ENCODE results near the gene EPHX1.

Gene EPHX1

GRCh38 chr1:225861834-225862580 is 52.1 kb downstream of the EPHX1 start:
- DNase-seq (ENCODE audit: low spot score) = no peak

GRCh38 chr1:225862581-225862950 is 52.6 kb downstream of the EPHX1 start:
- DNase-seq (ENCODE audit: low spot score) = no peak

DNA sequence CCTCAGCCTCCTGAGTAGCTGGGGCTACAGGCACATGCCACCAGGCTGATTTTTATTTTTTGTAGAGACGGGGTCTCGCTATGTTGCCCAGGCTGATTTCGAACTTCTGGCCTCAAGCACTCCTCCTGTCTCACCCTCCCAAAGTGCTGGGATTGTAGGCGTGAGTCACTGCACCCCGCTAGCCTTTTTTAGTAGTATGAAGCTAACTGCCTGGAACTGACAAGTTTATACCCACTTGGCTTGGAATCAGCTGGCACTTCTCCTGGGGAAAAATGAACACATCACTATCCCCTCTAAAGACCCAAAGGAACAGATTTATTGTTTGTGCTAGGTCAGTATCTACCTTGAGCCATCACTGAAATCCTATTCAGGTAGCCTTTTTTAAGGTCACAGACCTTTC is 53.2 kb downstream of the EPHX1 start:
- no peak for DNase-seq (ENCODE audit: low spot score)

GRCh38 chr1:225865514-225865913 is 55.6 kb downstream of the EPHX1 start:
- no peak for DNase-seq (ENCODE audit: low spot score)

GRCh38 chr1:225866061-225866837 is 56.3 kb downstream of the EPHX1 start:
- peak; percentile 68 for DNase-seq (ENCODE audit: low spot score)

GRCh38 chr1:225866981-225867380 is 57.1 kb downstream of the EPHX1 start:
- no peak for DNase-seq (ENCODE audit: low spot score)

DNA sequence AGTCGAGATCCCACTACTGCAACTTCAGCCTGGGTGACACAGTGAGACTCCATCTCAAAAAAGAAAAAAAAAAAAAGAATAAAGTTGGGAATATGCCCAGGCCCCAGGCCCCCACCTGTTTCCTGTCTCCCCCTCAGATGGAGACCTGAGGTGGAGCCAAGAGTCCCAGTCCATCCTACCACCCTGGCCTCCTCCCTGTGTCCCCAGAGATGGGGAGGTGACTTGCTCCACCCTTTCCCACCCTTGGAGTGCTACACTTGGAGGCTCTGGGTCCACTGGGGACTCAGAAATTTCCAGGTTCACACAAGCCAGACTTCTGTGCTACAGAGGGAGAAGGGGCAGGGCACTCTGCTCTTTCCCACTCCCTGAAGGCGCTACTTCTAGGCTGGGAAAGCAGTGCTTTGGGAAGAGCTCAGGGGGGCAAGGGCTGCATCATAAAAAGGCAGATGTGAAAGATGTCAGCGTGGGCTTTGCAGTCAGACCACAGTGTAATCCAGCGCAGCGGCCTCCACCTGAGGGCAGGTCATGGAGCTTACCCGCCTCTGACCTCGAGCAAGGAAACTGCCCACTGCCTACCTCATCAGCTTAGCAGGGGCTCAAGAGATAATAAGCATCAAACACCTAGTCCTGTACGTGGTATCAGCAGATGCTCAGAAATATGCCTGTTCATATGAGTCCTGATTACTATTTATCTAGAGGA is 58.9 kb downstream of the EPHX1 start:
- DNase-seq (ENCODE audit: low spot score) = no peak

- DNase-seq (ENCODE audit: low spot score) = no peak
Measured at GRCh38 chr1:225870911-225871310, 61.0 kb downstream of the EPHX1 start.

DNA sequence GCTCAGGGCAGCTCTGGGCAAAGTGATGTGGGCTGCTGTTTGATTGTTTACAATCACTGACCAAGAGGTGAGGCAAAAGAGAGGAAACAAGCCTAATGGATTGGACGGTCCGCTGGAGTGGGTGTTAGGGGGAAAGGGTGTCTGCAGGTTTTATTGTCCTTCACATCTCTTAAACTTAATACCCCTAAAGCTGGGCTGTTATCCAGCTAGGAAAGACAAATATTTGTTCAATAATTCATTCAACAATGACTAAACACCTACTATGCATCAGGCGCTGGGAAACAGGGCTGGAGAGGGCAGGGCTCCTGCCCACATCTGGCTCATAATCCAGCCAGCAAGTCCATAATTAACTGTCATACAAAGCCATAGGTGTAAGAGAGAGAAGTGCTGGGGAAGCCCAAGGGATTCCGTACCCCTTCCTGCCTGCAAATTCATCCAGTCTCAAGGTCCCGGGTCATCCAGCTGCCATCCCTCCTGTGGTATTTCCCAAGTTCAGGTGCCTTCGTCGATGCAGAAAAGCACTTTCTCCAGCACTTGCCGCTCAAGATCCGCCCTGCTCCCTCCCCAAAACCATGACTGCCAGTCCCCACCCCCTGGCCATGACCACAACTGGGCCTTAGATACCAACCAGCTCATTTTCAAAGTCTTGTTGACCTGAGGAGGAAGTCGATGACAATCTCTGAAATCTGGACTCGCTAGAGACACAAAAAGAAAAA is 61.6 kb downstream of the EPHX1 start:
- no peak for DNase-seq (ENCODE audit: low spot score)

- DNase-seq (ENCODE audit: low spot score) = no peak
Measured at GRCh38 chr1:225872075-225872430, 62.1 kb downstream of the EPHX1 start.

DNA sequence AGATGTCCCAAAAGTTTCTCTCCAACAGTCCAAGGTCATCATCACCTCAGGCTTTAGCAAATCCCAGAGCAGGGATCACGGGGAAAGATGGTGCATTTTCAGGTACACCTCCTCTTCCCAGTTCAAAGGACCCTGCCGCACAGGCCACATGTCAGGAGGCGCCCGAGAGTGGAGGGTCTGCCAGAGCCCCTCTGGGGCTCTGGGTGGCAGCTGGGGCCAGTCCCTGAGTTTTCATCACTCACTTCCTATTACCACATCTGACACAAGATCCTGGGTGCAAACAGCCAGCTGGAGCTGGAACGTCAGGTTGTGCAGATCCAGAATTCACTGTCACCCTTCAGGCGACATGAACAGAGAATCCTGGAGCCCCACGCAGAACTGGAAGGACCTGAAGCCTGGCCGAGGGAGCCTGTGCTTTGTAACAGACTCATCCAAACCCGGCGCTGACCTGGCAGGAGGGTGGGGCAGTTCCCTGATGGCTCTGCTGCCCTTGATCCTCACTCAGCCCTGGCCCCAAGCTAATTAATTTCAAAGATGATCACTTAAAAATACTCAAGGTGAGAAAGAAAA is 63.4 kb downstream of the EPHX1 start:
- no peak for DNase-seq (ENCODE audit: low spot score)

GRCh38 chr1:225874431-225874830 is 64.5 kb downstream of the EPHX1 start:
- no peak for DNase-seq (ENCODE audit: low spot score)

GRCh38 chr1:225875044-225875815 is 65.3 kb downstream of the EPHX1 start:
- no peak for DNase-seq (ENCODE audit: low spot score)

DNA sequence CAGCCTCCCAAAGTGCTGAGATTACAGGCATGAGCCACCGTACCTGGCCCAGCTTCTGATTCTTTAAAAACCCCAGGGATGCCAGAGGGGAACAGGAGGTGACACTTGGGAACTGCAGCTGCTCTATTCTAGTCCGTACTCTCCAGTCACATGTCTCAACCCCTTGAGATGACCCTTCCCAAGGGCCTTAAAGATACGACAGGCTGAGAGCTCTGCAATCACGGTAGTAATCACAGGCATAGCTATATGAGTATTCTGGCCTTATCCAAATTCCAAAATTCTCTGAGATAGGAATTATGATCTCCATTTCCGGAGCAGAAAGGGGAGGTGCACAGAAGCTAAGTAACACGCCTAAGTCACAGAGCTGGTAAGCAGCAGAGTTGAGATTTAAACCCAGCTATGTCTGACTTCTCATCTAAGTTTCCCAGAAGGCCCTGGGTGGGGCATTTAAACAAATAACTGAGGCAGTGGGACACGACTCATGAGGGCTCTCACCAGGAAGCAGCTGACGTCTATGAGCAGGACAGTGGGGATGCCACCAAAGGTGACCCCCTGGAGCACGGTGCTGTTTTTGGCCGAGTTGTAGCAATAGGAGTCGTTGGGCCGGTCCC is 67.1 kb downstream of the EPHX1 start:
- no peak for DNase-seq (ENCODE audit: low spot score)

GRCh38 chr1:225877580-225877979 is 67.7 kb downstream of the EPHX1 start:
- DNase-seq (ENCODE audit: low spot score) = no peak

DNA sequence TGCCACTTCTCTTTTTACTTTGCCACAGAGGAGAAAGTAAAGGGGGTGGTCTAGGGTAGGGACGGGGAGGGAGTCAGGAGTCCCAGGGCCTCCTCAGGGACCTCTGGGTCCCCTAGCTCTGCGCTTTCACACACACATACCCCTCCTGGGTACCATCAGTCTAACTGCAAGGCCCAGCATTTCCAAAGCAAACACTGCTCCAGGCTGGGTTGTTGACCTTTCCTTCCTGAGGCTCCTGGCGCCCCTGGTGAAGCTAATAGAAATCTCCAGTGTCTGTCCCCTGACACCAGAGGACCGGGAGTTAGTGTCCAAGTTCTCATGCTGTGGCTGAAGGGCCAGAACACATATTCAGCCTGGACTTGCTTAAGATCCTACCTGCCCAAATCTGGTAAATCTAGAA is 68.4 kb downstream of the EPHX1 start:
- no peak for DNase-seq (ENCODE audit: low spot score)

- DNase-seq (ENCODE audit: low spot score) = no peak
Measured at GRCh38 chr1:225879521-225880221, 69.7 kb downstream of the EPHX1 start.

DNA sequence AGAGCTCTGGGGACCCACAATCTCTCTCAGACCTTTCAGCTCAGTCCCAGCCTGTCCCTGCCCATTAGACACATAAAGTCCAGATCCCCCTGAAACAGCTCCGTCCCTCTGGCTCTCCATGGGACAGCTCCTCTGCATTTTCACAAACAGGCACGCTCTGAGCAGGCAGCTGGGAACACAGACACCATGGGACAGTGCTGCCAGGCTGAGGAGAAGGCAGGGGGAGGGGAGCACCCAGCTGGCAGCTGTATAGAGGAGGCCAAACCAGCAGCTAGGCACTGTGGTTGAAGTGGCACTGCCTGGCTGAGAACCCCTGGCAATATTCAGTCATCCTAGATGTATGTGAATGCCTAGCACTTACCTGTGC is 70.3 kb downstream of the EPHX1 start:
- no peak for DNase-seq (ENCODE audit: low spot score)

DNA sequence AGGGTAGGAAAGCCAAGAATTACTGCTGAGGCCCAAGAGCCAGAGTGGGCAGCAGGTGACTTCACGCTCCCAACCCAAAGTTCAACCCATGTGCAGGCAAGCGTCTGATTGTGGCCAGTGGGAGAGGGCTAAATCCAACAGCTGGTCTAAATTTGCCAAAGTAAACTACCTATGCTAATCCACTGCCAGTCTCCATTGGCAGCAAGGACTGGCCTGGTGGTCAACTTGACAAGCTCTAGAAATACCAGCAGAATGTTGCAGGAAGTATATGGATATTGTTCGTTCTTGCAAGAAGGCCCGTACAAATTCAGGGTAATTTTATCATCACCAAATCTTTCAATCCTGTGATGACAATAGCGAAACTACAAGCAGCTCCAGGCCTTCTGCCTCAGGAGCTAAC is 70.7 kb downstream of the EPHX1 start:
- DNase-seq (ENCODE audit: low spot score) = no peak

All from activated CD4-positive, alpha-beta T cell treated with anti-CD3 and anti-CD28 coated beads, Interleukin-2, Interleukin-4, amounts not matched to agents 100 ng/mL and 50 ng/mL, durations not matched to agents 16 hours and 8 hours (primary cell).